ENCODE results near the gene NIFK.
"Not testable (repeated sequence)": the region's sequence is repeated elsewhere in the genome, so short reads cannot be mapped to it uniquely, and the experiment has no call there.

The NIFK gene

DNA sequence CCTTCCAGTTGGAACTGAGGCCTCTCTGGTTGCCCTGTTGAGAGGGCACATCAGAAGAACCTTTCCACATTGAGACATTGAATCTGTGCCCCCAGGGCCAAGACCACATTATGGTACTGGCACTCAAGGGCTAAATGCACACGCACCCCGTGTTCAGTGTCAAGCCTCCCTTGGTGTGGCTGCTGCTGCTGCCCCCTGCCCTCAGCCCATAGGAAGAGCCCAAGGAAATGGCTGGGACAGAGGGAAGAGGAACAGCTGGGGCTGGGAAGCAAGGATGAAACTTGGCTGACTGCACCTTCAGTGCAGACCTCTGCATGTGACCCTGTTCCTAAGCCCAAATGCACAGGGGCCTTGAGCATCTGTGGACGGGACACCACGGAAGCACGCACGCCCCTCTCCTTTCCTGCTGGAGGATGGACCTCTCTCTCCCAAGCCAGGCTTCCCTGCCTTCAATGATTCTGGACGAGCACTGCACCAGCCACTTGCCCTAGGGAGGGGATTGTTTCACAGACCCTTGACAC is 40.2 kb downstream of the NIFK start:
- in situ Hi-C loops (cut with HindIII; ENCODE audit: low pct_ligation_motif_present, low sequenced_read_pairs): no loop called here
- DNase-seq: no peak
- H3K4me3 ChIP-seq (ENCODE audit: low read depth, low read length): no peak overlapping the region
- no peak overlapping the region for H3K27ac ChIP-seq
- H3K36me3 ChIP-seq (replicated peaks): no peaks in the 10 kb centered on the region
- H3K27me3 ChIP-seq (replicated peaks): no peaks in the 10 kb centered on the region
- TF ChIP-seq, protein P1, sequence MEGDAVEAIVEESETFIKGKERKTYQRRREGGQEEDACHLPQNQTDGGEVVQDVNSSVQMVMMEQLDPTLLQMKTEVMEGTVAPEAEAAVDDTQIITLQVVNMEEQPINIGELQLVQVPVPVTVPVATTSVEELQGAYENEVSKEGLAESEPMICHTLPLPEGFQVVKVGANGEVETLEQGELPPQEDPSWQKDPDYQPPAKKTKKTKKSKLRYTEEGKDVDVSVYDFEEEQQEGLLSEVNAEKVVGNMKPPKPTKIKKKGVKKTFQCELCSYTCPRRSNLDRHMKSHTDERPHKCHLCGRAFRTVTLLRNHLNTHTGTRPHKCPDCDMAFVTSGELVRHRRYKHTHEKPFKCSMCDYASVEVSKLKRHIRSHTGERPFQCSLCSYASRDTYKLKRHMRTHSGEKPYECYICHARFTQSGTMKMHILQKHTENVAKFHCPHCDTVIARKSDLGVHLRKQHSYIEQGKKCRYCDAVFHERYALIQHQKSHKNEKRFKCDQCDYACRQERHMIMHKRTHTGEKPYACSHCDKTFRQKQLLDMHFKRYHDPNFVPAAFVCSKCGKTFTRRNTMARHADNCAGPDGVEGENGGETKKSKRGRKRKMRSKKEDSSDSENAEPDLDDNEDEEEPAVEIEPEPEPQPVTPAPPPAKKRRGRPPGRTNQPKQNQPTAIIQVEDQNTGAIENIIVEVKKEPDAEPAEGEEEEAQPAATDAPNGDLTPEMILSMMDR (IDR thresholded peaks at IDR 0.05; ENCODE audit: low read depth, low read length, missing control alignments): no peak

DNA sequence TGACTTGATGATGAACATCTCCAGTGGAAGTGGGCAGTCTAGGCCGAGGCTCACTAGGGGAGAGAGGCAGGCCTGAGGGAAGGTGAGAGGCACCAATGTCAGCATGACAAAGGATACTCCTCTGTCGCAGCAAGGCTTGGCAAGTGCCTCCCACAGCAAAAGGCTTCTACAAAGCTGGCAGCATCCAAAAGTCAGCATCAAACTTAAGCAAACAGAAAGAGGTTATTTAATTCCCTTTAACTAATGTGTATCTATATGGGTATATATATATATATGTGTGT is 41.6 kb downstream of the NIFK start:
- in situ Hi-C loops (cut with HindIII; ENCODE audit: low pct_ligation_motif_present, low sequenced_read_pairs): no loop called here
- no peak overlapping the region for H3K4me3 ChIP-seq (ENCODE audit: low read depth, low read length)
- no peaks in the 10 kb centered on the region for H3K27me3 ChIP-seq (replicated peaks)
- TF ChIP-seq, protein P1 (IDR thresholded peaks at IDR 0.05; ENCODE audit: low read depth, low read length, missing control alignments): no peak
- DNase-seq: no peak
- no peaks in the 10 kb centered on the region for H3K36me3 ChIP-seq (replicated peaks)
- H3K27ac ChIP-seq: no peak overlapping the region

DNA sequence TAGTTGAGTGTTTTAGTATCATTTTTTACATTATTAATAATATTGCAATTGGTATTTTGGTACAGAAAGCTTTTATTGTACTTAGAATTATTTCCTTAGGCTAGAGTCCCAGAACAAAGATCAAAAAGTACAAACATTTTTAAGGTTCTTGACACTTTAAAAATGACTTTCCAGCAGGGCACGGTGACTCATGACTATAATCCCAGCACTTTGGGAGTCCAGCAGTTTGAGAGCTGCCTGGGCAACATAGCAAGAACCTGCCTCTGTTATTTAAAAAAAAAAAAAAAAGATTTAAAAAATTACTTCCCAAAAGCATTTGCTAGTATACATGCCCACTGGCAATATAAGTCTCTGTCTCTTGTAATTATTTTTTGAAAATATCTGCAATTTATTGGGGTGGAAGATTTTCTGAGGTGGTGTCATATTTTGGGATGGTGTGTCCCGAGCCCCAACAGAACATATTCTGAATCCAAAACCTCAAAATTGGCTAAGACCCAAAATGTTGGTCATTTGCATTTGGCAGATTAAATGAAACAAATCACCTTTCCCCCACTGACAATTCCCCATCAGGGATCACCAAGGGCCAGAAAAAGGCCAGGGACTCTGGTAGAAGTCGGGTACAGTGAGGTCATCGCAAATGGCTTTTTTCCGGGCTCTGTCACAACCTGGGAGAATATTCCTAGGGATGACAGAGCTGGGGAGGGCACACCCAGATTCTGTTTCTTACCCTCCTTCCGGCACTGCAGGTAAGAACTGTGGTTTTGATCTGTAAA is 42.1 kb downstream of the NIFK start:
- Histone ChIP-seq H3K27me3 (replicated peaks) (no peaks in the 10 kb centered on the region), H3K4me3 (ENCODE audit: low read depth, low read length) (no peak overlapping the region), H3K36me3 (replicated peaks) (no peaks in the 10 kb centered on the region), H3K27ac (no peak overlapping the region)
- TF ChIP-seq, protein P1 (IDR thresholded peaks at IDR 0.05; ENCODE audit: low read depth, low read length, missing control alignments): no peak
- DNase-seq: no peak
- in situ Hi-C loops (cut with HindIII; ENCODE audit: low pct_ligation_motif_present, low sequenced_read_pairs): no loop called here

DNA sequence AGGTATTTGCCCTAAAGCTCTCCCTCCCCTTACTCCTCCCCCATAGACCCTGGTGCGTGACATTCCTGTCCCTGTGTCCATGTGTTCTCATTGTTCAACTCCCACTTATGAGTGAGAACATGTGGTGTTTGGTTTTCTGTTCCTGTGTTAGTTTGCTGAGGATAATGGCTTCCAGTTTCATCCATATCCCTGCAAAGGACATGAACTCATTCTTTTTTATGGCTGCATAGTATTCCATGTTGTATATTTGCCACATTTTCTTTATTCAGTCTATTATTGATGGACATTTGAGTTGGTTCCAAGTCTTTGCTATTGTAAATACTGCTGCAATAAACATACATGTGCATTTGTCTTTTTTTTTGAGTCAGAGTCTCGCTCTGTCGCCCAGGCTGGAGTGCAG is 46.1 kb downstream of the NIFK start:
- in situ Hi-C loops (cut with HindIII; ENCODE audit: low pct_ligation_motif_present, low sequenced_read_pairs); H3K27me3 ChIP-seq (replicated peaks); H3K4me3 ChIP-seq (ENCODE audit: low read depth, low read length); H3K27ac ChIP-seq; DNase-seq; H3K36me3 ChIP-seq (replicated peaks): not testable (repeated sequence)

DNA sequence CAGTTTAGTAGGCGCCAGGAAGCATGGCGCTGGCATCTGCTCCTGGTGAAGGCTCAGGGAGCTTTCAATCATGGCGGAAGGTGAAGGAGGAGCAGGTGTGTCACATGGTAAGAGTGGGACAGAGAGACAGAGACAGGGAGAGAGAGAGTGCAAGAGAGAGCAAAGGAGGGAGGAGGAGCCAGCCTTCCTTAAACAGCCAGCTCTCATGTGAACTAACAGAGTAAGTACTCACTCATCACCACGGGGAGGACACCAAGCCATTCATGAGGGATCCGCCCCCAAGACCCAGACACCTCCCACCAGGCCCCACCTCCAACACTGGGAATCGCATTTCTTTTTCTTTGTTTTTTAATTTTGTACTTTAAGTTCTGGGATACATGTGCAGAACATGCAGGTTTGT is 46.6 kb downstream of the NIFK start:
- in situ Hi-C loops (cut with HindIII; ENCODE audit: low pct_ligation_motif_present, low sequenced_read_pairs): no loop called here
- DNase-seq: no peak
- TF ChIP-seq, protein P1 (IDR thresholded peaks at IDR 0.05; ENCODE audit: low read depth, low read length, missing control alignments): no peak
- Histone ChIP-seq H3K27me3 (replicated peaks) (no peaks in the 10 kb centered on the region), H3K27ac (no peak overlapping the region), H3K4me3 (ENCODE audit: low read depth, low read length) (no peak overlapping the region), H3K36me3 (replicated peaks) (no peaks in the 10 kb centered on the region)

DNA sequence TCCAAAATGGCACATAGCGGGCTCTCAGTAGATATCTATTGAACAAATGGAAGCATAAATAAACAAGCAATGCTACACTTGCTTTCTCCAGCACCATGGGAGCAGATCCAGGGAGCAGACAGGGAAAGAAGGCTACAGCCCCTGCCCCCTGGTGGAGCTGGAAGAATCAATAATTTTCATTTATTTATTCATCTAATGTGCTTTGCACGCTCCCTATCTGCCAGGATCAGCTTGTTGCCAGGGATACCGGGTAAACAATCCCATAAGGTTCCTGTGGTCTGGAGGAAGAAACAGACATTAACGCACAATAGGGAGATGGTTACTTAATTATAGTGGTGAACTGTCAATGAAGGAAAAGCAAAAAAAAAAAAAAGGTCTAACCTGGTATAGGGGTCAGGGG is 47.3 kb downstream of the NIFK start:
- TF ChIP-seq, protein P1 (IDR thresholded peaks at IDR 0.05; ENCODE audit: low read depth, low read length, missing control alignments): peak; percentile 67
- in situ Hi-C loops (cut with HindIII; ENCODE audit: low pct_ligation_motif_present, low sequenced_read_pairs): no loop called here
- Histone ChIP-seq H3K27ac (no peak overlapping the region), H3K4me3 (ENCODE audit: low read depth, low read length) (no peak overlapping the region), H3K36me3 (replicated peaks) (no peaks in the 10 kb centered on the region), H3K27me3 (replicated peaks) (no peaks in the 10 kb centered on the region)
- peak; percentile 67 for DNase-seq
